ENCODE measurements around the gene SAP30L.

Gene SAP30L, protein sequence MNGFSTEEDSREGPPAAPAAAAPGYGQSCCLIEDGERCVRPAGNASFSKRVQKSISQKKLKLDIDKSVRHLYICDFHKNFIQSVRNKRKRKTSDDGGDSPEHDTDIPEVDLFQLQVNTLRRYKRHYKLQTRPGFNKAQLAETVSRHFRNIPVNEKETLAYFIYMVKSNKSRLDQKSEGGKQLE

DNA sequence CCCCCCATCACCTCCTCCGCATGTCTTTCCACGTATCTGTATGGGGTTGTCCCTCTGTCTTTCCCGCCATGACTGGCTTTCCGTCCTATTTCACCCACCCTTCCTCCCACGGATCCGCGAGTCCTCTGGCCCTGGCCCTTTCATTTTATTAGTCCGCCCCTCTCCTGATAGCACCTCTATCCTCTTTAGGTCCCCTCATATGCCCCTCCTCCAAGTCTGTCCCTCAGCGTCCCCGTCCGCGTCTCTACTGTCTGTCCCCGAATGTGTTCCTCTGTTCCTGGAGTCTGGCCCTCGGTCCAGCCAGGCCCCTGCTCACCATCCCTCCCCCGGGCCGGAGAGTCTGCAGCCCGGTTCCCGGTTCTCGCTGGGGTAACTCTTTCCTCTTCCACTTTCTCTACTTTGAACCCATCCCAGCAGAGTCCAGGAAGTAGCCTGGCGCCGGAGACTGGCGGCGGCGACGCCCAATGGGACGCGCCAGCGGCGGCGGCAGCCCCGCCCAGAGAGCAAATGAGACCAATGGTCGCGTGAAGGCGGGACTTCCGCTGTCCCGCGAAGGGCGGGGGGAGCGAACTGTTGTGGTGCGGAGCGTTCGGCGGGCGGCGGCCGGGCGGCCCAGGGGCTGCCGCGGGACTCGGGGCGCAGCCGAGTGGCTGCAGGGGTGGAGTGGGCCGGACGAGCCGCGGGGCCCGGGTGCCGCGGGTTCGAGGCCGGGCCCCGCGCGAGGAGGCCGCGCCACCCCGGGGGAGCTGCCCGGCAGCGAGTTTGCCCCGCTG lies at the start of gene SAP30L:
SAP30L (plus strand) TSS at position 576 of the 773 bp plus-strand sequence. CDS start 608 bp downstream, outside the sequence.
- peak; percentile 96 for DNase-seq

DNA sequence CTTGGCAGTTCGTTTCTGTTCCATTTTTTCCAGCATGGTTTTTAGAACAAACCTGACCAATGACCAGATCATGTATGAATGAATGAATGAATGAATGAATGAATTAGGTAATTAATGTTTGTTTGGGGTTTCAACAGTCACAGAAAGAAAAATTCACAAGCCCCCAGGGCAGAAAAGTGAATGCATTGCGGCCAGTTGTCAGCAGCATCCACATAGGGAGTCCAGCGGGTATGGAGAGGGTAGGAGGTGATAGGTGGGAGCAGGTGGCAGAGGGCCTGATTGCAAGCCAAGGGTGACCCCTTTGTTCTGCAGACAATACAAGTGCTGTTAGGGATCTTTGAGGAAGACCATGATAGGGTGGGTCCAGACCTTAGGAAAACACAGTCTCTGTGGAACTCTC lies 49.7 kb upstream of the SAP30L start:
- DNase-seq: no peak

DNA sequence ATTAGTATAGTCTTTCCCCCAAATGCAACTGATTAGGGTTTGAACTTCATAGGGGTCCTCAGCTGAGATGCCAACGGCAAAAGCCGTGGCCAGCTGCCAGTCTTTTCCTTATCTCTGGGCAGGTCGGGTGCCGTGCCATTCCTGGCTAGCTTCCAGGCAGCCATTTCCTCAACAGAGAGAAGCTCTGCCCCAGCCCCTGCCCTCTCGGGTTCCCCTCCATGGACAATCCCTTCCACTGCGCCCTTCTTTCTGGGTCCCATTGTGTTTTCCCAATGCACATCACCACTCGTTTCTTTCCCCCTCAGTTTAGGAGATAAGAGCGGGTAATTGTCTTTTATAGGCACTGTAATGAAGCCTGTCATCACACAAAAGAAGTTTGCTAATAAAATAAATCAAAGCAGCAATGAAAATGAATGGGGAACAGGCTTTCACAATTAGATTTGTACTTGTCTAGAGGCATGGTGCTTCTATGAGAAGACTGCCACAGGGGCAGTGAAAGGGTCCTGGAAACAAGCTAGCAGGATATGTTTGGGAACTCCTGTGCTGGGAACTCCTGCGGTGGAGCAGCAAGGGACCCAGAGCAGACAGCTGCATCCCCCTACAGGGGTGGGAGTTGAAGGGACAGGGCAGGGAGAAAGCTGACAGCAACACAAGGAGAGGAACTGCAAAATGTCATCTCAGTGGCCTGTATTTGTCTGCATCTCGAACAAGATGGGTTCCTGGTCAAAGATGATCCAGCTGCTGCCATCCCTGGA lies 48.0 kb upstream of the SAP30L start:
- no peak for DNase-seq

DNA sequence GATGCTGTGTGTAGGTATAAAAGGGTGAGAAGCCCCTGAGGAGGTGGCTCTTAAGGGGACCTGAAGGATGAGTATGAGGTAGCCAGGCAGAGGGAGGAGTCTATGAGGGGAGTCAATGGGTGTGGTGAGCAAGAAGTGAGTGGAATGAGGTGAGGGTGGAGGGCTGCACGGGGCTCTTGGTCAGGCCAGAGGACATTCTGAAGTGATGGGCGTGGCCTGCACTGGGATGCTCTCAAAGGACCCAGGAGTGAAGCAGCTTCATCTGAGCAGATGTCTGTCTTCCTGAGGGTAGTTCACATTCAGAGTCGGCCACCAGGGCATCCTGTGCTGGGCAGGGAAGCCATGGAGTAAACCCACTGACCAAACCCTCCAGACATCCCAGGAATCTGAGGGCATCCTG lies 45.1 kb upstream of the SAP30L start:
- DNase-seq: no peak

DNA sequence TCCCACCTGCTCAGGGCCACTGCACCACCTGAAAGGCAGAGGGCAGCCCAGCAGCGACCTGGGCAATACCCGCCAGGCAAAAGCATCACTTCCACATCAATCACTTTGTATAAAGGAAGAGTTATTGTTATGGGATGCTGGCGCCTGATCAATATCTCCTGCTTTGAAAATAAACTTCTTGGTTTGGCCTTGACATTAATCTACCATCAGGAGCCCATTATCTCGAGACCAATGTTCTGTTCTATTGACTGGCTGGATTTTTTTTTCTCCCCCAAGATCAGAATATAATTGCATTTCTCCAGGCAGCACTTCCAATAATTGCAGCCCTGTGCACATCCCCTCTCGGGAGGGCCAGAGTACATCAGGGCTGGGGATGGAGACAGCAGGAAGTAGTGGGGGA lies 44.4 kb upstream of the SAP30L start:
- DNase-seq: no peak

DNA sequence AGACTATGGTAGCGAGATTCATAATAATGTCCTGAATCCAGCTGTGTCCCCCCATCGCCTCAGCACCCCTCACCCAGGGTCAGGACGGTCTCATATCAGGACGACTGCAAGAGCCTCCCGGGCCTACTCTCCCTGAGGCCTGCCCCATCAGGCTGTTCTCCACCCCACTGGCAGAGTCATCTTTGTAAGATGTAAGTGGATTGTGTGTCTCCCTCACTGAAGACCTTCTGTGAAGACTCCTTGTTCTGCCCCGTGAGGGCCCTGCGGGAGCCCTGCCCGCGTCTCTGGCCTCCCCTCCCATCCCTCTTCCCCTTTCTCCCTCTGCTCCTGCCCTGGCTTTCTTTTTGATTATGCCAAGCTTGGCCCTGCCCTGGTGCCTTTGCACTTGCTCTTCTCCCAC lies 43.9 kb upstream of the SAP30L start:
- no peak for DNase-seq

DNA sequence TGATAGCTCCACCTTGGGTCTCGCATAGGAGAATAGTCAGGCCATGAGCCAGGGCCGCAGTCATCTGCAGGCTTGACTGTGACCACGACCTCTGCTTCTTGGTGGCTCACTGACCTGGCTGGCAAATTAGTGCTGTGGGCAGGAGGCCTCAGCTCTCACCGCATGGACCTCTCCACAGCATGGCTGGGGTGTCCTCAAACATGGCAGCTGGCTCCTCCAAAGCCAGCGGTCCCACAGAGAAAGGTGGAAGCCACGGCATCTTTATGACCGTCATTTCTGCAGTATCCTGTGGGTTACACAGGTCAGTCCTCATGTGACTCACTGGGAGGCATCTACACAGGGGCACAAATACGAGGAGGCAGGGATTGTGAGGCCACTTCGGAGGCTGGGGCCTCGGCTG lies 43.2 kb upstream of the SAP30L start:
- no peak for DNase-seq

DNA sequence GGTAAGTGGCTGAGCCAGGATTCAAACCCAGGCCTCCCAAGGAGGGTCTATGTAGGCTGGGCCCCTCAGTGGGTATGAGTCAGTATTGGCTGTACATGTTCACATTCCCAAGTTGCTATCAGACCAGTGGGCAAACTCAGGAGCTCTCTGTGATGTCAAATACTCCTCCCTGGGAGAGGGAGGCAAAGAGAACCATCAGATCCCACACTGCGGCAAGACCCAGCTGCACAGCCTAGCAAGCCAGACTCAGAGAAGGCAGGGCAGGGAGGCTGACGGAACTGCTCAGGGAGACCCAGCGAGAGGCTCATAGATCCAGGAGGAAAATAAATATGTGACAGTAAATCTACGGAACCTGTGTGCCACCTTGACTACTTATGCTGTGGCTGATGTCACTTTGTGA lies 42.6 kb upstream of the SAP30L start:
- no peak for DNase-seq

DNA sequence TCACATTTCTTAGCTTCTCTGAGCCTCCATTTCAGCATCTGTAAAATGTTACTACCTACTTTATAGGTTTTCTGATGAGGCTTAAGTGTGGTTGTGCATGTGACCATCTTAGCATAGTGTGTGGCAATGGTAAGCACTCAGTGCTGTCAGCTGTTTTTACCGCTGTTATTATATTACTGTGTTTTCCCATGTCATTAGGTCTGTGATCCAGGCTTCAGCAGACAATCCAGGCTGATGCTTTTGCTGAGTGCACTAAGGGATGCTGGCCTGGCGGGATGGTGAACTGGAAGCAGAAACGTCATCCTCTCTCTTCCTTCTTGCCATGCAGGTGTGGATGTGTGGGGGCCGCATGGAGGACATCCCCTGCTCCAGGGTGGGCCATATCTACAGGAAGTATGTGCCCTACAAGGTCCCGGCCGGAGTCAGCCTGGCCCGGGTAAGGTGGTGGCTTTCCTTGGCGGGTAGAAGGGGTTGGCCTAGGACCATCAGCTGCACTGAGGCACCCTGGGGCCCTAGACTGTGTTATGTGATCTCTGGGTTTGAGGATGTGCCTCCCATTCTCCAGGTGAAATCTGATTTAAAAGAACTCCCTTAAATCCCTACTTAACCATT lies 41.9 kb upstream of the SAP30L start:
- DNase-seq: no peak

DNA sequence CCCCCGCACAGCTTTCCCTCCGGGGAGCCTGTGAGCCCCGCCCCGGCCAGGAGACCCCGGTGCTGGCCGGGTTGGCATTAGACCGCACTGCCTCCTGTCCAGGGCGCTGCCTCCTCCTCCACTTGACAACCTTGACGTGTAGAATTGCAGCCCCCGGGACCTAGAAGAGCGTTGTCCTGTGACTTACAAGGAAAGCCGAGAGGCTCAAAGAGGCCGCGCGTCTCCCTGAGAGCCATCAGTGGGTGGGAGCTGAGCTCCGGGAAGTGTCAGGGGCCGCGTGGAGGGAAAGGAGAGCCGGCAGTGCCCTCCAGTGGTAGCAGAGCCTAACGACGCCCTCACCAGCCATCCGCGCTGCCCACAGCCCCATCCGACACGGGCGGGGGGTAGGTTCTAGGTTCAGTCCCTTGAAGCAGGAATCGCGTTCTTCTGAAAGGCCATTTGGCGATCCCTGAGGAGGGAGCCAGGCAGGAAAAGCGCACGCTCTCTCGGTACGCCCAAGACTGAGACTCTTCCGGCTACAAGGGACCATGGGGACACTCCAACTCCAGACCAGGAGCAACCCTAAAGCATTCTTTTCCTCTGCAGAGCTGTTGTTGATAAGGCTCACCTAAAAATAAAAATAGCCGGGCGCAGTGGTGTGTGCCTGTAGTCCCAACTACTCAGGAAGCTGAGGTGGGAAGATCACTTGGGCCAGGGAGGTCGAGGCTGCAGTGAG lies 40.6 kb upstream of the SAP30L start:
- peak; percentile 86 for DNase-seq

DNA sequence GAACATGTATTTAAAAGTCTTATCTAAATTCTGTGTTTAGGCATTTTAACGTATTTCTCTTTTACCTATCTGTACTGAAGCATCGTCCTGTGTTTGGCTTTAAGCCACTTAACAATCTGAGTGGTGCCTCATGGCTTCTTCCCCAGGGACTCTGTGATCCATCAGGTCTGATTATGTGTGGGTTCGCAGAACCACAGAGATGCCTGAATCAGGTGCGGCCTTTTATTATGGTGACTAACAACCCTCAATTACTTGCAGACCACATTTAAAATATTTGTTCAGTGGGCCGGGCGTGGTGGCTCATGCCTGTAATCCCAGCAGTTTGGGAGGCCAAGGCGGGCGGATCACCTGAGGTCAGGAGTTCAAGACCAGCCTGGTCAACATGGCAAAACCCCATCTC lies 39.6 kb upstream of the SAP30L start:
- DNase-seq: no peak

DNA sequence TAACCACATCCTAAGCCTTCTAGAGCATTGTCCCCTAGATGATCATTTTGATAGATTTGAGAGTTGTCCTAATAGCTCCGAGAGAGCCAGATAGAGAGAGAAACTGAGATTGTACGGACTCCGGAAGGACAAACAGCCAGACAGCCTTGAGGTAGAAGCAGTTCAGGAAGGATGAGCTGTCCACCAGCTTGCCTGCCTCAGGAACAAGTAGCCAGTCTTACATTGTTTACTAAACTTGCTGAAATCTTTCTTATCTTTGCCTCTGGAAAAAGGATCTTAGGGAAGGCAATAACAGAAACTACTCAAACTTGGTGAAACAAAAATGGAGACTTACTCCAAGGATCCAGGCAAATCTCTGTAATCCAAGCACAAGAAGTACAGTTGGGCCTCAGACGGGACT lies 39.0 kb upstream of the SAP30L start:
- DNase-seq: no peak

DNA sequence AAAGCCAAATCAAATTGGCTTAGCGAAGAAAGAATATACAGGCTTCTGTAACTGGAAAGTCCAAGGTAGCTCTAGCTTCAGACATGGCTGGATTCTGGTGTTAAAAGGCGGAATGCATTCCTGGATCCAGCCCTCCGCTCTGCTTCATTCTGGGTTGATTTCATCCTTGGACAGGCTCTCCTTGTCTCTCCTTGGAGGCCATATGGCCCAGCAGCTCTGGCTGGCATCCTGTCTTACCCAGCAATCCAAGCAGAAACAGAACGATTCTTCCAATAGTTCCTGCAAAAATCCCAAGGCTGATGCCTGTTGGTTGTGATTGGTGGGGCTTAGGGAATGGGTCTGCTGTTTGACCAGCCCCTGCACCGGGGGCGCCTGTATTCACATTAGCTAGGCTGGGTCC lies 37.0 kb upstream of the SAP30L start:
- no peak for DNase-seq

DNA sequence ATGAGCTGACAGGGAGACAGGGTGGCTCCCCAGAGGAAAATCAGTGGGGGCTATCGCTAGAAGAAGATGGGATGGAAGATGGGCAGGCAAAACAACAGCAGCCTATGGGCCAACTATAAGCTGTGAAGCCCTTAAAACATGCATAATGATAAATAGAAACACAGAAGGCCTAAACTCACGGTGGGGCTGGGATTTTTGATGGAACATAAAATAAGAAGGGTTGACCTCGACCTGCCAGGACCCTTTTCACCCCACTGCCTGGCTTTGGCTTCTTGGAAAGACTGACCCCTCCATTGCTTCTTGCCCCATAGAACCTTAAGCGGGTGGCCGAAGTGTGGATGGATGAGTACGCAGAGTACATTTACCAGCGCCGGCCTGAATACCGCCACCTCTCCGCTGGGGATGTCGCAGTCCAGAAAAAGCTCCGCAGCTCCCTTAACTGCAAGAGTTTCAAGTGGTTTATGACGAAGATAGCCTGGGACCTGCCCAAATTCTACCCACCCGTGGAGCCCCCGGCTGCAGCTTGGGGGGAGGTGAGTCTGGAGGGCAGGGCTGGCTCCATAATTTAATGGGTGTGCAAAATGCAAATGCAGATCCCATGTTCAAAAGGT lies 36.5 kb upstream of the SAP30L start:
- DNase-seq: no peak

DNA sequence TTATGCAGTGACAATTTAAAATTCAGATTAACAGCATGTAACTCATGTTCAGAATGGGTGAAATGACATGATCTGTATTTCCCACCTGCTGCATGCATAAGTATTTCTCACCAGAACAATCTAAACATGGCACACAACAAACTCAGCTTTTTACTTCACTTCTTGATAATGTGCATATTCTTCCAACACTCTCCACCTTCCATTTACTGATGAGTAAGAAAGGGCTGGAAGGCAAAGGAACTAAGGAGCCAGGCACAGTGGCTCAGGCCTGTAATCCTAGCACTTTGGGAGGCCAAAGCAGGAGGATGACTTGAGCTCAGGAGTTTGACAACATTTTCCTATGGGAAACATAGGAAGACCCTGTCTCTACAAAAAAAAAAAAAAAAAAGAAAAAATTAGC lies 35.8 kb upstream of the SAP30L start:
- no peak for DNase-seq

DNA sequence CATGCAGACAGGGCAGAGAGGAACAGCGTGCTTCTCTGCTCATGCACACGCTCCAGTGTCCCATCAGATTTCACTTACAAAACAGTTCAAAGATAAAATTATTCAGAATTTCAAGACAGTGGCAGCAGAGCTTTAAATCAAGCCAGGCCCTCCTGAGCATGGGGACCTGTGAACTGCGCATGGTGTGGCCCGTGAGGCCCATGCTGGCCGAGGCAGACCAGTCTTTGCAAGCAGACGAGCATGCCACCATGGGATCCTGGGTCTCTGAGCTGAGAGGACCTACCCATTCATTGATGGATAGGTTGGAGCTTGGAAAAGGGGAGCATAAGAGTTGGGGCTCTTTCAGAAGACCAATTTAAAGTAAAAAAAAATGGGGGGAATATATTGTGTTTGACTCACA lies 35.0 kb upstream of the SAP30L start:
- DNase-seq: no peak

DNA sequence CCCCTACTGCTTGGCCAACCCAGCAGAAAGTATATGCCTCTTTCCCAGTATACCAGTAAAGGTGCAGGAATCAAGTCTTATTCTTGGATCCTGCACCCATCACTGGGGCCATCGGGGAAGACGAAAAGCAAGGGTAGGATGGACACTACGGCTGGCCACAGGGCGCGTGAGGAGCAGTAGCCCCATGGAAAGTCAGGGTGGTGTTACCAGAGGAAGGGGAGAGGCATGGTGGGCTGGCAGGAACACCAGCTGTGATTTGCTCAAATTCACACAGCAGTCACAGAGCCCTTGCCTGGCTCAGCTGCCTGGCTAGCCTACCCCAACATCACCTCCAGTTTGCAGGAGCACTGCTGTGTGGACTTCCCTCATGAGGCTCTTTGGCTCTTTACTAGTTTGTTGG lies 34.5 kb upstream of the SAP30L start:
- no peak for DNase-seq

DNA sequence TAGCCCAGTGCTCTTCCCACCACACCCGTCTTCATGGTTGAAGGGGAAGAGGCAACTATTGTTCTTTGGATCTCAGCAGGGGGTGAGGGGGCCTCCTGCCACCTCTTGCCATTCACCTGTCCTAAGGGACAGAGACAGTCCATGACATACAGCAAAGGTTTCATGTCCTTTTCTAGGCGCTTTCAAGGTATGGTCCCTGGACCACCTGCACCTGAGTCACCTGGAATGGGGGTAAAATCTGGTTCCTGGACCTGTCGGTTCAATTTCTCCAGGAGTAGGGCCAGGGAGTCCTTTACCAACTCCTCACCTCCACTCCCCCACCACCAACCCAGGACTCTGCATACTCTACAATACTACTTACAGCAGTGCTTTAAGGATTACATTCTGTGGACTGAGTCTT lies 33.5 kb upstream of the SAP30L start:
- DNase-seq: no peak

DNA sequence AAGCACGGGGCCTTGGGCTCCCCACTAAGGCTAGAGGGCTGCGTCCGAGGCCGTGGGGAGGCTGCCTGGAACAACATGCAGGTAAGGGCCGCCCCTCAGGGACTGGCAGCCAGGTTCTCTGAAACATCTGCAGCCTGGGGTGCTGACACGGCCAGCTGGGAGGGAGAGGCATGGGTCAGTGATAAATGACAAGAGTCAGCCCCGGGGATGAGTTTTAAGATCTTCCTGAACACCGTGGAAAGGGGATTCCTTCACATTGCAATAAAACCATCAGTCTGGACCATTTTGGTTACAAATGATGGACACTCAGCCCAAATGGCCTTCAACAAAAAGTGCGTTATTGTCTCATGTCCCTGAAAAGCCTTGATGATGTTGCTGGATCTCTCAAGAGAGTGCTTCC lies 32.9 kb upstream of the SAP30L start:
- no peak for DNase-seq

DNA sequence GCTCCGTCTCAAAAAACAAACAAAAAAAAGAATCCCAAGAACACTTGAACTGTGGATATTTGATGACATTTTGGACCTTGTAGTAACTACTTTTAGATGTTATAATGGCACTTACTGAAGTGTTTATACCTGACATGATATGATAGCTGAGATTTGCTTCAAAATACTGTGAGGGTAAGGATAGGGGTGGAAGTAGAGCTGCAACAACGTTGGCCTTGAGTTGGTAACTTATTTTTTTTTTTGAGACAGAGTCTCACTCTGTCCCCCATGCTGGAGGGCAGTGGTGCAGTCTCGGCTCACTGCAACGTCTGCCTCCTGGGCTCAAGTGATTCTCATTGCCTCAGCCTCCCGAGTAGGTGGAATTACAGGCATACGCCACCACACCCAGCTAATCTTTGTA lies 30.7 kb upstream of the SAP30L start:
- no peak for DNase-seq

DNA sequence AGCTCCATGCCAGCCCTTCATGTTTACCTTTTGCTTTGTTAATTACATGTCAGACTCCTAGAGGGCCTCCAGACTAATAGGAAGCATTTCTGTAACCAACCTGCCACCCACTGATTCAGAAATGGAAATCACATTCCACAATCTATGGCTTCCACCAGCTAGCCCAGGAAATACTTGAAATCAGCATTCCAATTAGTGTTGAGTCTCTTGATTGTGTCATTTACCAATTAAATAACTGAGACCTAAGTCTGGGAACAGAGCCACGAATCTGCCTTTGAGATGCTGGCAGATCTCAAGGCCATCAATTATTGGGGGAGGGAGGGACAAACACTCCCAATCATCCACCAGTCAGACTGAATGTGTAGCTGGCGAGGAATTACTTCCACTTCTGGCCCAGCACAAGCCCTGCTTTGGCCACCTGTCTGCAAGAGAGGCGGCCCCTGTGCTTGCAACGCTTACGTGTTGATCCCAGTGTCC lies 27.4 kb upstream of the SAP30L start:
- DNase-seq: no peak

DNA sequence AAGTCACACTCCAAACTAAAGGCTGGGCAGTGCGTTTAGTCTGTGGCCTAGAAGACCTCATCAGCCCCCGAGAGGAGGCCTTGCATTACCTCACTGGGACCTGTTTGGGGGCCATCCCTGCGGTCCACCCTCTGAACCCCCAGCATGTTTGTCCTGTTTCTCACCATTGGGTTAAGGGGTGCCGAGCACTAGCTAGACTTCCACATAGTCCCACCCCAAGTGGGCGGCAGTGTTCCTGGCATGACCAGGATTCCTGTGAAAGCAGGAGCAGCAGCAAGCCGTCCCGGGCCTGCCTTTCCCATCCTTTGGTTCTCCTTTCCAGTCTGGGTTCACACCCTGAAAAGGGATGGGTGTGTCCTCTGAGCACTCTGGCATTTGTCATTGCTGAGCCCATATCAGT lies 26.6 kb upstream of the SAP30L start:
- no peak for DNase-seq

DNA sequence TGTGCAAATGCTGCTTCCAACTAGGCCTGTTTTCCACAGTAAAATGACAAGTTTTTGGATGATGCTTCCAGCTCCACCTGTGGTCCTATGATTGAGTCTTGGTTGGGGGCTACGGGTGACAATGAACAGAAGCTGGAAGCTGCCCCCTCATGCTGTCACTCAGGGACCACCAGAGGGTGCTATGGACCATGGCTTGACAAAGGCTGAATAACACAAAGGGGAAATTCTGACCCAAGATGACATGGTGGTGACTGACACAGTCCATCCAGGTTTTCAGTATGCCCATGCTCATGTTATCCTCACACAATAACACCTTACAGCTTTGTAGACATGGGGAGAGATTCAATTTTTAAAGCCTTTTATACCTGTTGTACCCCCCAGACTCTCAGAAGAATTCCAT lies 23.9 kb upstream of the SAP30L start:
- peak; percentile 18 for DNase-seq

Data from activated CD4-positive, alpha-beta T cell treated with anti-CD3 and anti-CD28 coated beads for 48 hours (primary cell).